ENCODE measurements around the gene PARP8. TPM values are rescaled to one million over a fixed set of nuclear protein-coding genes. Genes with fewer than 3 reads are reported as not detected.

The PARP8 gene
- total RNA-seq, 4 donors from 2014 or later: 3.6 to 26.0 (median 6.1) TPM

DNA sequence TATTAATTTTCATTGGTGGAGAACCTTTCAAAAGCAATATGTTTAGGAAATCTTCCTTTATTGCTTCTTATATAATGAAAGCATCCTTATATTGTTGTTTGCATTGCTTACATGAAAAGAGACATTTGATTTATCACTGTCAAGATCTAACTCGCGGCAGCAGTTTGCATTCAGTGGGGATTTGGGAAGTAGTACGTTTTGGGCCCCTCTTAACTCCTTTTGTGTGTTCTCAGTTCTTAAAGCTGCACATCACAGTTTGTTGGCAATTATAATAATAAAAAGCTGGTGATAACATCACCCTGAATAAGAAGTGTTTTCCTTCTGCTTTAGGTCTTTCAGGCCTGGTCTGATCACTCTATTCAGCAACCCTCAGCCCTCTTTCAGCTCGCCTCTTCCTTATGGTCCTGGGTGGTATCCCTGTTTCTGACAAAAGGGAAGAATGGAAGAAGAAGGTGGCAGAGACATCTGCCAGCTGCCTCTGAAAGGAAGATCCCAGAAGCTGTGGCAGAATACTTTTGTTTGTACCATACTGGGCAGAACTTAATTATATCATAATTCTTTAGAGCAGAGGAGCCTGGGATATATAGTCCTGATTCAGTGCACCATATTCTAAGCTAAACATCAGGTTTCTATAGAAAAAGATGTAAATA lies 53.7 kb downstream of the PARP8 start:
- no peak for DNase-seq
- H3K27ac ChIP-seq: no peak overlapping the region
- H3K4me1 ChIP-seq: no peaks in the 10 kb centered on the region
- in situ Hi-C loops (cut with MboI; ENCODE audit: low pct_ligation_motif_present in 1 of 4, low pct_unique_long_range_greater_than_20kb in 1 of 4, low sequenced_read_pairs in 3 of 4) (no loop called here), intact Hi-C loops (cut with DNase I; ENCODE audit: low total_unique reads) (no loop called here)
- H3K9me3 ChIP-seq: no peaks in the 10 kb centered on the region
- TF ChIP-seq EP300 (IDR thresholded peaks at IDR 0.05; ENCODE audit: low read depth) (no peak), POLR2AphosphoS5 (IDR thresholded peaks at IDR 0.05) (no peak), POLR2A (IDR thresholded peaks at IDR 0.05) (no peak)
- TF ChIP-seq, protein P1, sequence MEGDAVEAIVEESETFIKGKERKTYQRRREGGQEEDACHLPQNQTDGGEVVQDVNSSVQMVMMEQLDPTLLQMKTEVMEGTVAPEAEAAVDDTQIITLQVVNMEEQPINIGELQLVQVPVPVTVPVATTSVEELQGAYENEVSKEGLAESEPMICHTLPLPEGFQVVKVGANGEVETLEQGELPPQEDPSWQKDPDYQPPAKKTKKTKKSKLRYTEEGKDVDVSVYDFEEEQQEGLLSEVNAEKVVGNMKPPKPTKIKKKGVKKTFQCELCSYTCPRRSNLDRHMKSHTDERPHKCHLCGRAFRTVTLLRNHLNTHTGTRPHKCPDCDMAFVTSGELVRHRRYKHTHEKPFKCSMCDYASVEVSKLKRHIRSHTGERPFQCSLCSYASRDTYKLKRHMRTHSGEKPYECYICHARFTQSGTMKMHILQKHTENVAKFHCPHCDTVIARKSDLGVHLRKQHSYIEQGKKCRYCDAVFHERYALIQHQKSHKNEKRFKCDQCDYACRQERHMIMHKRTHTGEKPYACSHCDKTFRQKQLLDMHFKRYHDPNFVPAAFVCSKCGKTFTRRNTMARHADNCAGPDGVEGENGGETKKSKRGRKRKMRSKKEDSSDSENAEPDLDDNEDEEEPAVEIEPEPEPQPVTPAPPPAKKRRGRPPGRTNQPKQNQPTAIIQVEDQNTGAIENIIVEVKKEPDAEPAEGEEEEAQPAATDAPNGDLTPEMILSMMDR (IDR thresholded peaks at IDR 0.05): no peak
- no peak overlapping the region for H3K4me3 ChIP-seq
- no peaks in the 10 kb centered on the region for H3K36me3 ChIP-seq
- 67 to 71% methylated on average over 4 of the region's 4 CpGs for WGBS, 2 donors (ENCODE audit: low coverage in 1 of 2)
- H3K27me3 ChIP-seq: no peaks in the 10 kb centered on the region

DNA sequence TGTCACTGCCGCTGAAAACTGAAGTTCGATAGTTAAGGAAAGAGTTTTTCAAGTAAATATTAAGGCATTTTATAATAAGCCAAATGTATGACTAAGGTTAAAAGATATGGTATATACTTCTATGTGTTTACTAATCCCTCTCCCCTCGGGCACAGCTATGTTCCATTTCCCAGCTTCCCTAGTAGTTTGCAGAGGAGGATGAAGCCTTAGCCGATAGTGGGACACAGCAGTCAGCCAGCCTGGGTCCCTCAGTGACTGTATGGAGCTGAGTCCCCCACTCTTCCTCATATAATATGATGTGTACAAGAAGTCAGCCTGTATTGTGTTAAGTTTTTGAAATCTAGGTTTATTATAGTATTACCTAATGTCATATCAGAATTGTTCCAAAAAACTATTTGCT lies 55.8 kb downstream of the PARP8 start:
- DNase-seq: no peak
- Histone ChIP-seq H3K36me3 (no peaks in the 10 kb centered on the region), H3K4me1 (peaks cover 0 to 2% (median 0%) of the 10 kb centered on the region in 4 donors), H3K4me3 (no peak overlapping the region), H3K27ac (no peak overlapping the region), H3K27me3 (no peaks in the 10 kb centered on the region), H3K9me3 (no peaks in the 10 kb centered on the region)
- 75 to 93% methylated on average over 3 to 4 of the region's 4 CpGs for WGBS, 2 donors (ENCODE audit: low coverage in 1 of 2)
- TF ChIP-seq POLR2A (IDR thresholded peaks at IDR 0.05): no peak
- no peak for TF ChIP-seq POLR2AphosphoS5 (IDR thresholded peaks at IDR 0.05)
- TF ChIP-seq EP300 (IDR thresholded peaks at IDR 0.05; ENCODE audit: low read depth): no peak
- TF ChIP-seq, protein P1 (IDR thresholded peaks at IDR 0.05): no peak
- in situ Hi-C loops (cut with MboI; ENCODE audit: low pct_ligation_motif_present in 1 of 4, low pct_unique_long_range_greater_than_20kb in 1 of 4, low sequenced_read_pairs in 3 of 4): no loop called here
- intact Hi-C loops (cut with DNase I; ENCODE audit: low total_unique reads): no loop called here

DNA sequence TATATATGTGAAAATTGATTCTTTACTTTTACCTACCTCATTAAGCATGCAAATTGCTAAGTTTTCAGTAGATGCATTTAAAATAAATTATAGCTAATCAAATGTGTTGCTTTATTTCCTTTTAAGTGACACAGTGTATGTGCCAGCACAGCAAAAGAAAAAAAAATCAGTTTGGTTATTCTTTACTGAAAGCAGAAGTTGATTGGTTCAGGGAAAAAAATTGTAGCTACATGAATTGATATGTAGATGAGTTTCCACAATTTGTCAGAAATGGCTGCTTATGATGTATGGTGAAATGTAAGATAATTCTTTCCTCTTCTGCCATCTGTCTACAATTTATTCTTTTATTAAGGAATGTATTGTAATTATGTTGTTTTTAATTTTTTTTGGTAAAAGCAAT lies 57.8 kb downstream of the PARP8 start:
- no peaks in the 10 kb centered on the region for H3K27me3 ChIP-seq
- TF ChIP-seq, protein P1 (IDR thresholded peaks at IDR 0.05): no peak
- TF ChIP-seq POLR2AphosphoS5 (IDR thresholded peaks at IDR 0.05): no peak
- TF ChIP-seq EP300 (IDR thresholded peaks at IDR 0.05; ENCODE audit: low read depth): no peak
- no peak for TF ChIP-seq POLR2A (IDR thresholded peaks at IDR 0.05)
- in situ Hi-C loops (cut with MboI; ENCODE audit: low pct_ligation_motif_present in 1 of 4, low pct_unique_long_range_greater_than_20kb in 1 of 4, low sequenced_read_pairs in 3 of 4): no loop called here

DNA sequence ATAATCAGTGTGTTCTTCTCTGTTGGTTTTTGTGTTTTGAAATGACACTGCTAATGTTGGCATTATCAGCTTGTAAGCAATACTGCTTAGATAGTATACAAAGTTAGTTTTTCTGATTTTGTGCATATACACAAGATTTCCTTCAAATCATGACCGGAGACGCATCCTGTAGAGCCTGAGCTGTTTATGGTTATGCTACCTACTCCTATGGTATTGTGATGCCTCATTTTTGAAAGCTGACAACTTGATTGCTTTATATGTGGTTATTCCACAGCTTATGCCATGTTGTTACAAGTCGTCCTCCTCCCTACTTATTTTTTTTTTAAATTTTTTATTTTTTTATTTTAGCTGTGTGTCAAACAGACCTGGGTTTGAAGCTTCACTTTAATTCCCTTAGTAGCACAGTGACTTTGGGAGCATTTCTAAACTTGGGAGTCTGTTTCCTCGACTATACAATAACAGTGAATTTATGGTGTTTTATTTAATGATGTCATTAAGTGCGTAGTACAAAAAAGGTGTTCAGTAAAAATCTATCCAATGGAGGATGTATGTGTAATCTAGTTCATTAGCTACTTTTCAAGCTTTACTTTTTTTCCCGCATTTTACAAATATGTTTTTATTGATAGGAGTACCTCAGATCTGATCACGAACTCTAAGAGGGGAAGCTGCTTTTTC lies 59.5 kb downstream of the PARP8 start:
- 80 to 82% methylated on average over 7 of the region's 7 CpGs for WGBS, 2 donors (ENCODE audit: low coverage in 1 of 2)
- Histone ChIP-seq H3K36me3 (no peaks in the 10 kb centered on the region), H3K27ac (no peak overlapping the region), H3K4me3 (no peak overlapping the region), H3K27me3 (no peaks in the 10 kb centered on the region), H3K9me3 (no peaks in the 10 kb centered on the region), H3K4me1 (peaks cover 0 to 6% (median 0%) of the 10 kb centered on the region in 4 donors)
- intact Hi-C loops (cut with DNase I; ENCODE audit: low total_unique reads) (no loop called here), in situ Hi-C loops (cut with MboI; ENCODE audit: low pct_ligation_motif_present in 1 of 4, low pct_unique_long_range_greater_than_20kb in 1 of 4, low sequenced_read_pairs in 3 of 4) (no loop called here)
- TF ChIP-seq EP300 (IDR thresholded peaks at IDR 0.05; ENCODE audit: low read depth) (no peak), POLR2AphosphoS5 (IDR thresholded peaks at IDR 0.05) (no peak), POLR2A (IDR thresholded peaks at IDR 0.05) (no peak)
- TF ChIP-seq, protein P1 (IDR thresholded peaks at IDR 0.05): no peak
- DNase-seq: no peak

More for the DNA sequence above, 57.8 kb downstream of the PARP8 start:
- intact Hi-C loops (cut with DNase I; ENCODE audit: low total_unique reads): no loop called here
- no peak overlapping the region for H3K4me3 ChIP-seq
- no peaks in the 10 kb centered on the region for H3K9me3 ChIP-seq
- H3K36me3 ChIP-seq: no peaks in the 10 kb centered on the region
- H3K4me1 ChIP-seq: peaks cover 0 to 6% (median 0%) of the 10 kb centered on the region in 4 donors
- H3K27ac ChIP-seq: no peak overlapping the region
- no peak for DNase-seq
